GM19035 (cell line): ENCODE results near the gene RAPGEF2.
"Not testable (repeated sequence)": the region's sequence is repeated elsewhere in the genome, so short reads cannot be mapped to it uniquely, and the experiment has no call there.

Source experiments
- ATAC-seq: cut with Tn5 transposase; IDR thresholded peaks from one replicate; pipeline ENCODE4 v1.9.1; 2021; ENCODE audit not compliant: unreplicated experiment

Gene RAPGEF2

DNA sequence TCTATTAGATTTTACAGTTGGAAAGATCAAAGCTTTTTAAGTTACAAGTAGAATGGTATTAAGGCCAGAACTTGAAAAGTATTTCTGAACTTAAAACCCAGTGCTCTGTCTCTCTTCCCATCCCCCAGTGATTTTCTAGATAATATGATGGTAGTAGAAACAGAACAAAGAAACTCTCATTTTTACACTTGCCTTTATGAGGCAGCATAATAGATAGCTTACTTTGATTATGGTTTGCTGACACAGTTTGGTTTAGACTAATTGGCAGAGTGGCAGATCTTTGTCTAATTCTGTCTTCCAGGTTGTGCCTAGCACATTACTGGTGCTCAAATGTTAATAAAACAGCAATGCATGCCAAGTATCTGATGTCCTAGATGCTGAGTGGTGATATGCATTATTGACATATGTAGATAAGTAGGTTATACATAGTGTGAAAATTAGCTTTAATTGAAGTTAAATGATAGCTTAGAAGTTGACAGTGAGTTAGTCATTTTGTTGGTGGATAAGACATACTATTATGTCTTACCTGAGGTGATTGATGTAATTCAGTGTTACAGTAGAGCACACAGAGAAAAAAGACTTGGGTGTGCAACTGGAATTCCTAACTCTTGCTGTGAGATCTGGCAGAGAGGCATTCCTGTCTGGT is 4.3 kb upstream of the RAPGEF2 start:
- ATAC-seq: no peak

- no peak for ATAC-seq
Observed at GRCh38 chr4:159101988-159102621, 774 bp upstream of the RAPGEF2 start.

- peak; percentile 28 for ATAC-seq
Observed at GRCh38 chr4:159103384-159103990, 608 bp downstream of the RAPGEF2 start.

DNA sequence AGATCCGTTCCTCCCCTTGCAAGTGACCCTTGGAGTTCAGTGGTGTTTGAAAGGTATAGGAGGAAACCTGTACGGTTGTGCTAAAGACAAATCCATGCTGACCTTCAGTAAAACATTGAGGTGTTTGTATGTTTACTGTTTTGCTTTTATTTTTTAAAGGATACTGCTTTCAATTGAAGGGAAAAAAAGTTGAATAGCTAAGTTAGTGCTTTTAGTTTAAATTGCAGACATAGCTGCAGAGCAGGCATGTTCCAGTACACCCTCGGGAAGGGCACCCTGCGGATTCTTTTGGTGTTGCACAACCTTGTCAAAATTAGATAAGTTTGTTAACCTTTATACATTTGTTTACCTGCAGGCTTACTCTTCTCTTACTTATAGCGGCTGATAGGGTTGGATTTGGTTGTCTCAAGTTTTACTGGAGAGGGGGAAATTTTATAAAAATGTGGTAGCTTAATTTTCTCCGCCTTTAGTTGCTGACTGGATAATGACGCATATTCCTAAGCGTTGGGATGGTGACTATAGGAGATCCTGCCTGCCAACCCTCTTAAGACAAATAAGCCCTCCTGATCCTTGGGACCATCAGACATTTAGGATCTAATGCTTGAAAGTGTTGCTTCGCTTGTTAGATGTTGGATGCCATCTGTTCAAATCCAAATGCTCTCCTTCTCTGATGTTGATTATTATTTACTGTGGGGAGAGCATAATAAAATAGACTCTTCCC is 2.0 kb downstream of the RAPGEF2 start:
- no peak for ATAC-seq

DNA sequence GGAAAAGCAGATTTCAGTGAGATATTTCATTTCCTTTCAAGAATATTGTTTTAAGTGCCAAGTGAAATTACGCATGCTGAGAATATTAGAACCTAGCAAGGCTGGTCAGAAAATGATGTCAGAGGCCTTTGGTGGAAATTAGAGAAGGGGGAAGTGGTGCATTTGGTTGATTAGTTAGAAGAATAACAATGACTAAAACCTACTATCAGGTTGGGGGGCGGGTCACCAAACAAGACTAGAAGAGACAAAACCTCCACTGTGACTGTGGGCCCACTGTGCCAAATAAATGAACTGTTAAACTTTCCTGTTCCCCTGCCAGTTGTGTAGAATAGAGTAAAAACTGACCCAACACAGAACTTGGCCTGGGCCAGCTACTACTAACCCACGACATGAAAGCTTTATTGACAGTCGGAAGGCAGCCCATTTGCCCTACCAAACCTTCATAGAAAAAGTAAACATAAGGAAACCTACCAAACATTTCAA is 2.9 kb downstream of the RAPGEF2 start:
- ATAC-seq: no peak

GRCh38 chr4:159106636-159107035 is 3.8 kb downstream of the RAPGEF2 start:
- ATAC-seq: no peak

DNA sequence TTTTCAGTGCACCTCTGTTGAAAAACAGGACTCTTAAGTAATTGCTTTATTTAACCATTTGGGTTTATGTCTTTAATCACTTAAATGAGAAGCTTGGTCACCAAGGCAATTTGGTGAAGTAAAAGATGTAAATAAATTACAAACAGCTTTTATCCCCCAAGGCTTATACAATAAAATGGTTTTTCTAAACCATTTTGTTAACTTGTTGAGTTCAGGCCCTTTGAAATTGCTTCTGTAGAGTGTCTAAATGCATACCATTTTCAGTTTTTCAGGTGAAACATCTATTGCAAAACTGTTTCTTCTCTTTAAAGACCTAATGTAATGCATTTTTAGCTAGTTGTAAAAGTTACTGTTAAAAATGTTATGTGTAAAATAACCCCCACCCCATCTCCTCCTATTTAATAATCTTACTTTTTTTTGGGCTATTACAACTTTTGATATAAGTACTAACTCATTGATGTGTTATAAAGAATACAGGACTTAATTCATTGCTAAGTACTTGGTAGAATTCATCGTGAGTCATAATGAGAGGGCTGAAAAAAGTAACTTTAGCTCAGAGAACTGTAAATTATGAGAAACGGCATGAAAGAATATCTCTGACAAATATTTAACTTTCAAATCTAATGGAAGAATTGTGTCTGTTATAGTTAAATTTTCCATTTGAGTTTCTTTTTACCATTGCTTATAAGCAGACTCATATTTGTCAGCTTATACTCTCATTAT is 4.5 kb downstream of the RAPGEF2 start:
- ATAC-seq: no peak

- no peak for ATAC-seq
Observed at GRCh38 chr4:159108124-159108523, 5.2 kb downstream of the RAPGEF2 start.

- no peak for ATAC-seq
Observed at GRCh38 chr4:159110961-159111360, 8.1 kb downstream of the RAPGEF2 start.

DNA sequence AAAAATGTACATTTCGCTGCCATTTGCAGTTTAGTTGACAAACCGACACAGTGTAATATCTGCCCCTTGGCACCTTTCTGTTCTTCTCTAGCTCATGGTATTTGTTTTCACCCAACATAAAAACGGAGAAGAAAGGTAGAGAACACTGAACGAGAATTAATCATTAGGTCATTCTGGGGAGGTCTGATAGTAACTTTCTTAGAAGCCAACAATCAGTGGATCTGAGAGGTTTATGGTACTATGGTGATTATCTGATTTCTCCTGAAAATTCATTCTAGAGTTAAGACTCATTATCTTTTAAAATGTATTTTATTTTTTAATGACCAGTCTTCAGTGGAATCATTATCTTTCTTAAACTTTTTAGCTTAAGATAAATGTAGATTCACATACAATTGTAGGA is 8.5 kb downstream of the RAPGEF2 start:
- no peak for ATAC-seq

- ATAC-seq: not testable (repeated sequence)
Observed at GRCh38 chr4:159113366-159113765, 10.5 kb downstream of the RAPGEF2 start.

DNA sequence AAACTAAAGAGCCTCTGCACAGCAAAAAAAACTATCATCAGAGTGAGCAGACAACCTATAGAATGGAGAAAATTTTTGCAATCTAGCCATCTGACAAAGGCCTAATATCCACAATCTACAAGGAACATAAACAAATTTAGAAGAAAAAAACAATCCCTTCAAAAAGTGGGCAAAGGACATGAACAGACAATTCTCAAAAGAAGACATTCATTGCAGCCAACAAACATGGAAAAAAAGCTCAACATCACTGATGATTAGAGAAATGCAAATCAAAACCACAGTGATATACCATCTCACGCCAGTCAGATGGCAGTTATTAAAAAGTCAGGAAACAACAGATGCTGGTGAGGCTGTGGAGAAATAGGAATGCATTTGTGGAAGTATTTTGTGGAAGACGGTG is 13.2 kb downstream of the RAPGEF2 start:
- ATAC-seq: not testable (repeated sequence)

DNA sequence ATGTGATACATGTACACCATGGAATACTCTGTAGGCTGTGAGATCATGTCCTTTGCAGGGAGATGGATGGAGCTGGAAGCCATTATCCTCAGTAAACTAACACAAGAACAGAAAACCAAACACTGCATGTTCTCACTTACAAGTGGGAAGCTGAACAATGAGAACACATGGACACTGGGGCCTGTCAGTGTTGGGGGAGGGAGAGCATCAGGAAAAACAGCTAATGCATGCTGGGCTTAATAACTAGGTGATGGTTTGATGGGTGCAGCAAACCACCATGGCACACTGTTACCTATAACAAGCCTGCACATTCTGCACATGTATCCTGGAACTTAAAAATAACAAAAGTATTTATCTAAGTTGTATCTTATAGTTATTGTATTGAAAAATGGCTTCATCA is 13.8 kb downstream of the RAPGEF2 start:
- ATAC-seq: not testable (repeated sequence)

- peak; percentile 22 for ATAC-seq
Observed at GRCh38 chr4:159117564-159117963, 14.7 kb downstream of the RAPGEF2 start.

DNA sequence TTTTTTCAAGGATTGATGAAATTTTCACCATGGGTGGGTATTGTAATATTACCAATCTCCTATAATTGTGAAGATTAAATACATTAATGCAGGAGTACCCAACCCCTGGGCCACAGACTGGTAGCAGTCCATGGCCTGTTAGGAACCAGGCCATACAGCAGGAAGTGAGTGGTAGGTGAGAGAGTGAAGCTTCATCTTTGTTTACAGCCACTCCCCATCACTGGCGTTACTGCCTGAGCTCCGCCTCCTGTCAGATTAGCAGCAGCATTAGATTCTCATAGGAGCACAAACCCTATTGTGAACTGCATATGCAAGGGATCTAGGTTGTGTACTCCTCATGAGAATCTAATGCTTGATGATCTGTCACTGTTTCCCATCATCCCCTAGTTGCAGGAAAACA is 15.1 kb downstream of the RAPGEF2 start:
- ATAC-seq: peak; percentile 59

GRCh38 chr4:159121371-159121770 is 18.5 kb downstream of the RAPGEF2 start:
- ATAC-seq: no peak

DNA sequence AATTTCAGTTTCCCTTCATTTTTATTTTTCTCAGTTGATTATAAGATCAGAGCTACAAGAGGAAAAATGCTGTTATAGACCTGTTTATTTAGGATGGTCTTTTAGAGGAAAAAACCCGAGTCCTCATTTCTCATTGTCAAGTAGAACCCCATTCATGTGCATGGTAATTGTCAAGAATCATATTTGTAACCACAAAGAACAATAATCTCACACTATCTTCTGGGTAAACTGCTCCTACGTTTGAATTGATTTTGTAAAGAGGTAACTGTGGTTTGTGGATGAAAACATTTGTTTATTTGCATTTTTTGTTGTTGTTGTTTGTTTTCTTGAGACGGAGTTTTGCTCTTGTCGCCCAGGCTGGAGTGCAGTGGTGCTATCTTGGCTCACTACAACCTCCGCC is 23.8 kb downstream of the RAPGEF2 start:
- no peak for ATAC-seq

DNA sequence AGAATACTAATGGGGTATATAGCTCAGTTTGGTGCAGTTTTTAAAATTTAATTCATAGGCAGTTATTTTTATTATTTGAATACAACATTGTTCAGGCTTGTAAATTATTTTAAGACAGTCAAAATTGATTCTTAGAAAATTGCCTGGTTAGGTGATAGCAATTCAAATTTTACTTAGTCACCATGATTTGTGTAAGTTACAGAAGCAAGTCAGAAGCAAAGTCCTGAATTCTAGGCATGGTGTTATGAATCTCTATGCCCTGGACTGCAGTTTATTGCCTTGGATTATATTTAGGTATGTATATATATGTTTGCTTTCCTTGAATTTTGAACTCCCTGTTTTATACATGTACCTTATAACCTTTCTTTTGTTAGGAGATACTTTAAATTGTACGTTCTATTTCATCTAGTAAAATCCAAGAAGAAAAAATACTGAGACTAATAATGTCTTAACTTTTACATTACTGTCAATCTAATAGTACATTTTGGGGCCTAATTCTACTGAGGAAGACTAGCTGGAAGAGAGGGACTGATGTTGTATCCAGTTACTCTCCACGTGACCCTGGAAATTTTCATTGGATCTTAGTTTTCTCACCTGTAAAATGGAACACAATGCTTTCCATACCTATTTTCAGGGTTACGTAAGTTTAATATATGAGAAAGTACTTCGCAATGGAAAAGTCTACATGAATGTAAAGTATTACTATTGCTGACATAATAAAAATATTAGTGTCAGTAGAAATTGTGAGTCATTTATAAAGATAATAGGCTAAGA is 25.1 kb downstream of the RAPGEF2 start:
- no peak for ATAC-seq

- no peak for ATAC-seq
Observed at GRCh38 chr4:159129814-159130550, 27.1 kb downstream of the RAPGEF2 start.

DNA sequence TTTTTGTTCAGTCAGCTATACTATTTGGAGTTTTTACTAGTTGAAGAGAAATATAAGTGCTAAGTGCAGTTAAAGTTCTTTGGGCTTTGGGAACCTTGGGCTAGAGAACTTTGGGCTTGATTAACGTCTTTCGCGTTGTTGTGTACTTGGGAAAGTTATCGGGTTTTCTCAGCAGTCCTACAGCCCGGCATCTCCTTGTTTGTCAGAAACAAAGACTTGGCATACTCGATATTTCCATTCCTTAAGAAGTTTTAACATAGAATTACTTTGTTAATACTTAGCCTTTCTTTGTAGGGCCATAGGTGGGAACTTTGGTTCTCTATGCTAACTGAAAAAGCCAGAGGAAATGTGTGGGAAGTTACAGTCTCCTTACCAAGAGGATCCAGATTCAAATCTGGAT is 28.7 kb downstream of the RAPGEF2 start:
- ATAC-seq: no peak
